HL-60 (cell line): ENCODE measurements around the gene PRKD1.

Experiments
- DNase-seq, 2 experiments: peaks; one replicate each; pipeline ENCODE4 v3.0.0-alpha.2; 2010 to 2020; ENCODE audit warnings: low read depth in 1 of 2, low spot score in 1 of 2
- H3K27ac ChIP-seq: fragments of 250-450 bp; sonication (Bioruptor Pico); replicated peaks from 2 replicates; pipeline ENCODE4 v1.5.1; 2020; ENCODE audit warnings: mild to moderate bottlenecking, moderate library complexity
- H3K27me3 ChIP-seq: fragments of 250-450 bp; sonication (Bioruptor Pico); 2 replicates; pipeline ENCODE4 v1.5.1; 2021; ENCODE audit warnings: mild to moderate bottlenecking, moderate library complexity; ENCODE audit not compliant: insufficient read depth, poor library complexity, severe bottlenecking
- H3K4me3 ChIP-seq: replicated peaks from 2 replicates; pipeline ENCODE4 v1.5.1; 2011; ENCODE audit warnings: mild to moderate bottlenecking, control low read depth, low read length; ENCODE audit not compliant: insufficient read depth
- CTCF ChIP-seq: IDR thresholded peaks from one replicate; pipeline ENCODE4 v1.5.1; 2011; ENCODE audit warnings: low read length, control low read depth, inconsistent platforms; ENCODE audit not compliant: insufficient read depth
- GABPA ChIP-seq: IDR thresholded peaks from 2 replicates; pipeline ENCODE4 v1.6.1; 2012; ENCODE audit warnings: low read depth
- POLR2AphosphoS5 ChIP-seq: IDR thresholded peaks from 2 replicates; pipeline ENCODE4 v1.6.1; 2012; ENCODE audit warnings: low read depth
- REST ChIP-seq: IDR thresholded peaks from 2 replicates; pipeline ENCODE4 v1.6.1; 2012; ENCODE audit warnings: low read depth; ENCODE audit not compliant: insufficient replicate concordance
- SPI1 ChIP-seq: IDR thresholded peaks from 2 replicates; pipeline ENCODE4 v1.6.1; 2012; ENCODE audit warnings: low read depth, mild to moderate bottlenecking, borderline replicate concordance

PRKD1 gene

GRCh38 chr14:29885988-29886387 lies 41.7 kb downstream of the PRKD1 start:
- TF ChIP-seq REST (no peak), SPI1 (no peak), POLR2AphosphoS5 (no peak), GABPA (no peak), CTCF (no peak)
- Histone ChIP-seq H3K27ac (no peak overlapping the region), H3K27me3 (no peaks in the 10 kb centered on the region), H3K4me3 (no peak overlapping the region)
- no peak for DNase-seq

GRCh38 chr14:29868000-29868399 lies 59.6 kb downstream of the PRKD1 start:
- no peak overlapping the region for H3K27ac ChIP-seq
- peaks cover 2% of the 10 kb centered on the region for H3K27me3 ChIP-seq
- H3K4me3 ChIP-seq = no peak overlapping the region
- no peak for DNase-seq
- TF ChIP-seq GABPA = no peak
- TF ChIP-seq REST = no peak
- no peak for TF ChIP-seq CTCF

GRCh38 chr14:29865299-29865698 lies 62.3 kb downstream of the PRKD1 start:
- TF ChIP-seq POLR2AphosphoS5 = no peak
- TF ChIP-seq CTCF = no peak
- TF ChIP-seq REST = no peak
- no peak for TF ChIP-seq GABPA
- peaks cover 2% of the 10 kb centered on the region for H3K27me3 ChIP-seq
- DNase-seq = no peak
- H3K4me3 ChIP-seq = no peak overlapping the region
- no peak overlapping the region for H3K27ac ChIP-seq
